Small intestine (tissue), 7 donors: Measurements from ENCODE around the gene CARMIL3. TPM values are rescaled to one million over a fixed set of nuclear protein-coding genes. Genes with fewer than 3 reads are reported as not detected.

Source experiments
- DNase-seq, 2 donors: peaks; one replicate each; pipeline versions ENCODE4 v3.0.0 to v3.0.0-alpha.2; 2013
- FAIRE-seq: peaks from 2 replicates; lab custom pipeline; 2012; peaks lifted over from hg19 to GRCh38; lab: Jason Lieb, UNC
- H3K27ac ChIP-seq, 3 donors: one replicate each; pipeline ENCODE4 v1.5.1; 2013; ENCODE audit warnings: low read length in 2 of 3, mild to moderate bottlenecking in 2 of 3, control low read depth in 1 of 3, inconsistent platforms in 1 of 3, low read depth in 1 of 3, moderate library complexity in 1 of 3
- H3K27me3 ChIP-seq, 3 donors: one replicate each; pipeline ENCODE4 v1.6.1; 2013; ENCODE audit warnings: low read length in 3 of 3, inconsistent platforms in 1 of 3; ENCODE audit not compliant: control insufficient read depth in 3 of 3, insufficient read depth in 3 of 3
- H3K36me3 ChIP-seq, 3 donors: one replicate each; pipeline ENCODE4 v1.6.1; 2013; ENCODE audit warnings: low read length in 3 of 3, inconsistent platforms in 1 of 3, low read depth in 1 of 3, mild to moderate bottlenecking in 1 of 3, moderate library complexity in 1 of 3; ENCODE audit not compliant: control insufficient read depth in 3 of 3, insufficient read depth in 2 of 3
- H3K4me1 ChIP-seq, 3 donors: one replicate each; pipeline ENCODE4 v1.6.1; 2013; ENCODE audit warnings: low read length in 2 of 3, inconsistent platforms in 1 of 3, low read depth in 1 of 3, mild to moderate bottlenecking in 1 of 3, moderate library complexity in 1 of 3; ENCODE audit not compliant: control insufficient read depth in 3 of 3, insufficient read depth in 2 of 3
- H3K4me3 ChIP-seq, 3 donors: one replicate each; pipeline ENCODE4 v1.5.1; 2013; ENCODE audit warnings: low read length in 3 of 3, control low read depth in 1 of 3, inconsistent platforms in 1 of 3, low read depth in 1 of 3, mild to moderate bottlenecking in 1 of 3, moderate library complexity in 1 of 3
- H3K9me3 ChIP-seq, 2 donors: one replicate each; pipeline ENCODE4 v1.6.1; 2013; ENCODE audit warnings: low read depth in 1 of 2, low read length in 1 of 2; ENCODE audit not compliant: control insufficient read depth in 2 of 2, insufficient read depth in 1 of 2
- WGBS, 3 donors: extraction: QIAGEN DNeasy Blood & Tissue Kit; methylation state at CpG; one replicate each; pipeline ENCODE4 v1.1.7; 2013; 5-methylcytosine and 5-hydroxymethylcytosine counted together
- polyA plus RNA-seq, 4 donors: library from polyadenylated mRNA; stranded (reverse) in 3 of 4; unstranded in 1 of 4; fragments of 200-250 nt in 3 of 4; fragments of 120-200 nt in 1 of 4; gene quantifications; one replicate each; pipeline versions ENCODE4 v1.2.1 to v1.2.3, GENCODE V29; 2013
- donor health status: healthy with polysubstance abuse.
- donor health status: control.
- donor health status: control.
- donor health status: Bipolar disorder and iron deficiency.
- donor health status: healthy.

Gene CARMIL3
- polyA plus RNA-seq, 4 donors = 0.81 to 1.4 (median 1.1) TPM

GRCh38 chr14:24095271-24096068 is 43.7 kb downstream of the CARMIL3 start:
- peak; percentile 94 to 97 for DNase-seq
- no peaks in the 10 kb centered on the region for H3K27me3 ChIP-seq
- peak overlapping the region; percentile 96 to 99 (median 99) for H3K27ac ChIP-seq
- WGBS, 3 donors = 15 to 32% (median 19%) methylated on average over 12 of the region's 12 CpGs
- H3K36me3 ChIP-seq = peaks cover 5 to 54% (median 16%) of the 10 kb centered on the region in 3 donors
- FAIRE-seq = no peak
- peak overlapping the region; percentile 80 to 92 (median 91) for H3K4me3 ChIP-seq
- no peaks in the 10 kb centered on the region for H3K9me3 ChIP-seq
- peaks cover 6 to 63% (median 8%) of the 10 kb centered on the region in 3 donors for H3K4me1 ChIP-seq

GRCh38 chr14:24096545-24097181 is 44.9 kb downstream of the CARMIL3 start:
- no peak for FAIRE-seq
- Histone ChIP-seq H3K27me3 (no peaks in the 10 kb centered on the region), H3K4me3 (no peak overlapping the region), H3K4me1 (peaks cover 6 to 52% (median 8%) of the 10 kb centered on the region in 3 donors), H3K9me3 (no peaks in the 10 kb centered on the region), H3K36me3 (peaks cover 9 to 66% (median 18%) of the 10 kb centered on the region in 3 donors), H3K27ac (peak overlapping the region in 2 of 3 donors; percentile 42 to 99)
- WGBS, 3 donors = 91 to 96% (median 95%) methylated on average over 8 of the region's 8 CpGs
- no peak for DNase-seq

GRCh38 chr14:24098229-24098926 is 46.6 kb downstream of the CARMIL3 start:
- Histone ChIP-seq H3K4me3 (no peak overlapping the region), H3K27ac (no peak overlapping the region), H3K4me1 (peaks cover 2 to 35% (median 5%) of the 10 kb centered on the region in 3 donors), H3K9me3 (no peaks in the 10 kb centered on the region), H3K36me3 (peaks cover 9 to 81% (median 26%) of the 10 kb centered on the region in 3 donors), H3K27me3 (no peaks in the 10 kb centered on the region)
- DNase-seq = no peak
- FAIRE-seq = no peak
- 89 to 95% (median 91%) methylated on average over 16 of the region's 16 CpGs for WGBS, 3 donors

GRCh38 chr14:24098927-24099813 is 47.4 kb downstream of the CARMIL3 start:
- Histone ChIP-seq H3K36me3 (peaks cover 9 to 87% (median 27%) of the 10 kb centered on the region in 3 donors), H3K4me3 (no peak overlapping the region), H3K4me1 (peaks cover 0 to 31% (median 2%) of the 10 kb centered on the region in 3 donors), H3K27ac (peak overlapping the region in 1 of 3 donors; percentile 49), H3K9me3 (no peaks in the 10 kb centered on the region), H3K27me3 (no peaks in the 10 kb centered on the region)
- no peak for FAIRE-seq
- 41 to 78% (median 51%) methylated on average over 16 to 17 of the region's 17 CpGs for WGBS, 3 donors
- peak in 1 of 2 donors; percentile 56 for DNase-seq

GRCh38 chr14:24100197-24100981 is 48.6 kb downstream of the CARMIL3 start:
- Histone ChIP-seq H3K9me3 (peaks cover 0 to 3% of the 10 kb centered on the region in 2 donors), H3K36me3 (peaks cover 9 to 91% (median 27%) of the 10 kb centered on the region in 3 donors), H3K27ac (no peak overlapping the region), H3K4me1 (peaks cover 0 to 26% (median 2%) of the 10 kb centered on the region in 3 donors), H3K4me3 (no peak overlapping the region), H3K27me3 (no peaks in the 10 kb centered on the region)
- FAIRE-seq (no peak), DNase-seq (no peak)
- 61 to 82% (median 63%) methylated on average over 4 of the region's 4 CpGs for WGBS, 3 donors

- FAIRE-seq = no peak
- H3K4me3 ChIP-seq = no peak overlapping the region
- WGBS, 3 donors = 83 to 94% (median 88%) methylated on average over 3 of the region's 3 CpGs
- H3K36me3 ChIP-seq = peaks cover 9 to 87% (median 27%) of the 10 kb centered on the region in 3 donors
- H3K4me1 ChIP-seq = peaks cover 0 to 21% (median 2%) of the 10 kb centered on the region in 3 donors
- DNase-seq = no peak
- no peak overlapping the region for H3K27ac ChIP-seq
- no peaks in the 10 kb centered on the region for H3K27me3 ChIP-seq
- peaks cover 0 to 3% of the 10 kb centered on the region in 2 donors for H3K9me3 ChIP-seq
These were observed 49.2 kb downstream of the CARMIL3 start for GRCh38 chr14:24100982-24101494.
